Fibroblast of villous mesenchyme (primary cell): Measurements from ENCODE around the gene KCNIP1. TPM values are rescaled to one million over a fixed set of nuclear protein-coding genes. Genes with fewer than 3 reads are reported as not detected.

ENCODE experiments used
- DNase-seq: peaks from one replicate; pipeline ENCODE4 v3.0.0-alpha.2; 2010; ENCODE audit warnings: low read depth
- H3K4me3 ChIP-seq: 2 replicates; pipeline ENCODE4 v1.5.1; 2011; ENCODE audit warnings: low read depth, mild to moderate bottlenecking, low read length
- total RNA-seq: library from RNA; depleted of rRNA; stranded (reverse); fragments of >200 nt; gene quantifications from 2 replicates; pipeline ENCODE4 v1.2.3, GENCODE V29; 2012
- TF ChIP-seq, protein P1 (sequence below): IDR thresholded peaks from 2 replicates; pipeline ENCODE4 v1.5.1; 2012; ENCODE audit warnings: low read depth, mild to moderate bottlenecking, low read length; ENCODE audit not compliant: insufficient read depth

Gene KCNIP1
- total RNA-seq, 1 donor = not detected

DNA sequence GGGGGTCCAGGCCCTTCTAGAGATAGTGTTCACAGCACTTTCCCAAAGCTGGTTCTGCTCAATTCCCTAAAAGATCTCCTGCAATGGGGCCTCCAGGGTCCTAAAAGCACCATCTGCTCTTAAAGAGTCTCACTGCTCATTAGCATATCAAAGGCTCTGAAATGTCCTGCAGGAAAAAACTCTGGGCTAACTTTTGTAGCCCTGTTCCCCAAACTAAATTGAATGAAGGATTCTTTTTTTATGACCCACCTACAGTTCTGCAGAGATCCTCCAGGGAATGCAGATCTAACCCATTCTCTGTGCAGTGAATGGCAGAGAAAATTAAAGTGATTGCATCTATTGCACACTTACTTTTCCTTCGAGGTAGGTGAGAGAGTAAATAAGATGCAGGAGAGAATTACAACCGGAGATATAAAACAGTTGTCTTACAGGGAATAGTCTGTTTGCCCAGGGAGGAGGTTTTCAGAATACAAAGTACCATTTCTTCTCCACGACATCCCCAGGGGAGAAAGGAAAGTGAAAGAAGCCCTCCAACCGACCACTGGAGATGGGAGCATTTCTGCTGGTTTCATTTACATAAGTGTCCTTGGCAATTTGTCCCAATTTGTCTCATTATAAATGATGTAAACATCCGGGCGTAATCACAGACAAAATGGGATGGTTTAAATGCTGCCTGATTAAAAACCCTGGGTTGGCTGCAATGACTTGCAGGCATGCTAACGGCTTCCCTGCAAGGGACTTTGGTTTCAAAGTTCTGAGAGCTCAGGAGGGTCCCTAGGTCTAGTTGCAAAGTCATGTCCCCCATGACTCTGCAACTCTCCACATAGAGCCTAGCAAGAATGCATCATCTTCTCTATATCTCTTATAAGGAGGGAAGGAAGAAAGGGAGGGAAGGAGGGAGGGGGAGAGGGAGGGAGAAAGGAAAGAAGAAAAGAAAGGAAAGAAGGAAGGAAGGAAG lies 114.0 kb downstream of the KCNIP1 start:
- TF ChIP-seq, protein P1, sequence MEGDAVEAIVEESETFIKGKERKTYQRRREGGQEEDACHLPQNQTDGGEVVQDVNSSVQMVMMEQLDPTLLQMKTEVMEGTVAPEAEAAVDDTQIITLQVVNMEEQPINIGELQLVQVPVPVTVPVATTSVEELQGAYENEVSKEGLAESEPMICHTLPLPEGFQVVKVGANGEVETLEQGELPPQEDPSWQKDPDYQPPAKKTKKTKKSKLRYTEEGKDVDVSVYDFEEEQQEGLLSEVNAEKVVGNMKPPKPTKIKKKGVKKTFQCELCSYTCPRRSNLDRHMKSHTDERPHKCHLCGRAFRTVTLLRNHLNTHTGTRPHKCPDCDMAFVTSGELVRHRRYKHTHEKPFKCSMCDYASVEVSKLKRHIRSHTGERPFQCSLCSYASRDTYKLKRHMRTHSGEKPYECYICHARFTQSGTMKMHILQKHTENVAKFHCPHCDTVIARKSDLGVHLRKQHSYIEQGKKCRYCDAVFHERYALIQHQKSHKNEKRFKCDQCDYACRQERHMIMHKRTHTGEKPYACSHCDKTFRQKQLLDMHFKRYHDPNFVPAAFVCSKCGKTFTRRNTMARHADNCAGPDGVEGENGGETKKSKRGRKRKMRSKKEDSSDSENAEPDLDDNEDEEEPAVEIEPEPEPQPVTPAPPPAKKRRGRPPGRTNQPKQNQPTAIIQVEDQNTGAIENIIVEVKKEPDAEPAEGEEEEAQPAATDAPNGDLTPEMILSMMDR = no peak
- H3K4me3 ChIP-seq = no peak overlapping the region
- DNase-seq = no peak

DNA sequence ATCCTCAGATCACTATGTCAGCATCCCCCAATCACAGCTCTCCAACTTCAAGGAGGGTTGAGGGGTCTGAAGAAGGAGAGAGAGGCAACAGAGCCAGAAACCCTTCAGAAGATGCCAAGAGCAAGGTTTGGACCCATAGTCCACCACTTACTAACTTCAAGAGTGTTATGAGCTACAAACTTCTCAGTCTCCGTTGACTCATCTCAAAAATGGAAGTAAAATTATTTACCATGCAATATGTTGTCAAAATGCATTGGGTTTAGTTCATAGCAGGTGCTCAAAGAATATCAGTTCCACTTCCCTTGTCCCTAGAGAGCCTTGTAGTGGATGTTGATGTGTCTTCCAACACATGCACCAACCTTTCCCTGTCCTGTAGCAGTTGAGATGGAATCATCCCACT lies 116.0 kb downstream of the KCNIP1 start:
- TF ChIP-seq, protein P1 = no peak
- DNase-seq = no peak
- no peak overlapping the region for H3K4me3 ChIP-seq

DNA sequence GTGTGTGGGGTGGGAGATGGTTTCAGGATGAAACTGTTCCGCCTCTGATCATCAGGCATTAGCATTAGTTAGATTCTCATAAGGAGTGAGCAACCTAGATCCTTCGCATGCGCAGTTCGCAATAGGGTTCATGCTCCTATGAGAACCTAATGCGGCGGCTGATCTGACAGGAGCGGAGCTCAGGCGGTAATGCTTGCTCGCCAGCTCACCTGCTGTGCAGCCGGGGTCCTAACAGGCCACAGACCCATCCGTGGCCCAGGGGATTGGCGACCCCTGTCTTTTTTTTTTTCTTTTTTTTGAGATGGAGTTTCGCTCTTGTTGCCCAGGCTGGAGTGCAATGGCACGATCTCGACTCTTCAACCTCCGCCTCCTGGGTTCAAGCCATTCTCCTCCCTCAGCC lies 119.1 kb downstream of the KCNIP1 start:
- TF ChIP-seq, protein P1 = no peak
- DNase-seq = no peak
- H3K4me3 ChIP-seq = no peak overlapping the region

DNA sequence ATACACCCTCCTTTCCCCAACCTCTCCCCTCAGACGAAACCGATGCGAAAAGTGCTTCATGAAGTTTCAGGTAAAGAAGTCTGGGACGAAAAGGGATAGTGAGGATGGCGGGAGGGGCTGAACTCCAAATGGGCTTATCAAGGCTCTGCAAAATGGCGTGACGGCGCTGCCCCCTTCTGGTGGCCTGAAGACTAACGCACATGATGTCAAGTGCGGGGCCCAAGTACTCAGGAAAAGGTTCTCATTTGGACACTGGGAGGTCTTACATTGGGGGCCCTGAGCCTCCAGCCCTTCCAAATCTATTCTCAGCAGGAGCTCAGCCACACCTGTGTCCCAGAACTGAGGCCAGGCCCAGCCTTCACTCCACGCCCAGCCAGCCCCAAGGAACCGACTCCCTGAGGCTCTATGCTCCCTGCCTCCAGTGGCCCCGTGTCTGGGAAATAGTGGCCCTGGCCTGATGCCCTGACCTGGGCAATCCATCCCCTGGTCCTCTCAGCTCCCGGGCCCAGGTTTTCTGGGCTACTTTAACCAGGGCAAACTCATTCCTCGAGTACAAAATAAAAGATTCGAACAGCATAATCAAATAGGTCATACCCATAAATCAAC lies 119.9 kb downstream of the KCNIP1 start:
- DNase-seq = peak; percentile 64
- TF ChIP-seq, protein P1 = peak; percentile 75
- no peak overlapping the region for H3K4me3 ChIP-seq

DNA sequence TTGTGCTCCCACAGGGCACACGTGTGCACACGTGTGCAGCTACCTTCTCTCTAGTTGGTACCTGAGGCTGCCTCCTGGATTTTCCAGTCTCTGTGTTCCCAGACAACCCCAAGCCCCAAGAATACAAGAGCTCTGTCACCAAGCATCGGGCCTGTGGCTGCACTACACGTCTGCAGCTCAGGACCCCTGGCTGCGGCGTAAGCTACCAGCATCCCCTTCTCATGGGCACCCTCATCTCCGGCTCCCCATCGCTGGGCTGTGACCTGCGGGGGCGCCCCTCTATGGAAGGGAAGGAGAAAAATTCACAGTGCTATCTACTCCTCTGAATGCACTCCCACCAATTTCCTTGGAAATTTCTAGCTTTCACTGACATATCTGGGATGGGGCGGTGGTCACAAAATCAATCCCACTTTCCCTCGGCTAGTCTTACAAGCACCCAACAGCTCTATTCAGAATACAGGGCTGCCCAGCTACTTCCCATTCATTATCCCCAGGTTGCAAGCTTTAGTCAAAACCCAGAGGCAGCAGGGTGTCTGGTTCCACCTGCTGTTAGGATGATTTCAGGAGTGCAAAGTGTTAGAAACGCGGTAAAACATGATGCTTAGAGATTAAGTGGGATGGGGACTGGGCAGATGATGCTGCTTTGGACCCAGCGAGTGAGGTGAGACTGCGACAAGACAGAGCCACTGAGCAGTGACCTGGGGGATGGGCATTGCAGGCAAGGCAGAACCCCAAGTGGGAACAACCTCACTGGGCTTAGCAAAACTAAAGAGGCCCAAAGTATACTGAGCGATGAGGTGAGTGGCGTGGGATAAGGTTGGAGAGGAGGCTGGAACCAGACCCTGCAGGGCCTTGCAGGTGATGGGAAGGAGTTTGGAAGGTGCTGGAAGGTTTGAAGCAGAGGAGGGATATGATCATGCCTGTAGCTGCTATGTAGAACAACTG lies 121.7 kb downstream of the KCNIP1 start:
- TF ChIP-seq, protein P1 = no peak
- DNase-seq = no peak
- H3K4me3 ChIP-seq = no peak overlapping the region

DNA sequence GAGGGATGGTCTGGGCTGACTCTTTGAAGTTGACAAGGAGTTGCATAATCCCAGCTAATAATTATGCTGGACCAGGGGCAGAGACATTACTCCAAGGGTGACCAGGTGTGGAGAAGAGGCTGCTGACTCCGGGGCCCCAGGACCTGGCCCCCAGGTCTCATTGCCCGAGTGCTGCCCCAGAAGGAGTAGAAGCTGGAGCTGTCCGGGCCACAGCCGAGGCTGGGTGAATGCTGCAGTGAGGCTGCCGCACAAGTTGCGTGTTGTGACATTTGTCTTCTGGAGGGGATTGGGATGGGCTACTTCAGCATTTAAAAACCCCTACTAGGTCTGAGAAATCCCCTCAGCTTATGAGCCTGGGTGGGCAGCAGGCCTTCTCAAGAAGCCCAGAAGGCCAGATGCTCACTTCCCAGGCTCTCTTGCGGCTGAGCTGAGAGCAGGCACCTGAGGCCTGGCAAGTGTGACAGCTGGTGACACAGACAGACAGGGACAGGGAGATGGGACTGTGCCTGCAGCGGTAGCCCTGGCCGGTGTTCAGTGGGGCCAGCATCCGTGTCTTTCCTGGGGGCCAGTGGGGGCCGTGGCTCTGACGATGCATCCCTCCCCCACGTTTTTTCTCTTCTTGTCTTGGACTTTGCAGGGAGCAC lies 122.8 kb downstream of the KCNIP1 start:
- TF ChIP-seq, protein P1 = no peak
- DNase-seq = no peak
- H3K4me3 ChIP-seq = no peak overlapping the region
